HG02623 (cell line): Measurements from ENCODE around the gene KCNK4.

Source experiments
- ATAC-seq: cut with Tn5 transposase; IDR thresholded peaks from one replicate; pipeline ENCODE4 v1.9.1; 2021; ENCODE audit warnings: moderate library complexity; ENCODE audit not compliant: unreplicated experiment

The KCNK4 gene

GRCh38 chr11:64291262-64291751, at the start of gene KCNK4:
Gene KCNK4, plus strand, starts transcription at chr11:64291302. Its CDS starts 1,717 bp downstream, at chr11:64293019.
- no peak for ATAC-seq

- ATAC-seq, result peak; percentile 2
Observed at GRCh38 chr11:64241491-64242374, 49.4 kb upstream of the KCNK4 start.

- no peak for ATAC-seq
Observed at GRCh38 chr11:64243236-64243854, 47.8 kb upstream of the KCNK4 start.

- no peak for ATAC-seq
Observed at GRCh38 chr11:64244107-64244506, 47.0 kb upstream of the KCNK4 start.

GRCh38 chr11:64244966-64245365, 46.1 kb upstream of the KCNK4 start:
- no peak for ATAC-seq

- ATAC-seq, result no peak
Observed at GRCh38 chr11:64245401-64245796, 45.7 kb upstream of the KCNK4 start.

GRCh38 chr11:64245797-64246620, 45.1 kb upstream of the KCNK4 start:
- no peak for ATAC-seq

- ATAC-seq, result peak; percentile 3
Observed at GRCh38 chr11:64246621-64246870, 44.6 kb upstream of the KCNK4 start.

- ATAC-seq, result peak; percentile 29
Observed at GRCh38 chr11:64246871-64247728, 44.0 kb upstream of the KCNK4 start, which contains the start of gene PPP1R14B. Gene PPP1R14B, minus strand, starts transcription at chr11:64246943. Its CDS starts 270 bp downstream, at chr11:64246673.

- no peak for ATAC-seq
Observed at GRCh38 chr11:64247729-64248531, 43.2 kb upstream of the KCNK4 start.

GRCh38 chr11:64248578-64248977, 42.5 kb upstream of the KCNK4 start:
- ATAC-seq, result no peak

GRCh38 chr11:64249038-64249437, 42.1 kb upstream of the KCNK4 start:
- no peak for ATAC-seq

GRCh38 chr11:64249563-64250414, 41.3 kb upstream of the KCNK4 start:
- no peak for ATAC-seq

GRCh38 chr11:64250415-64251015, 40.6 kb upstream of the KCNK4 start:
- no peak for ATAC-seq

GRCh38 chr11:64251016-64251752, 39.9 kb upstream of the KCNK4 start, which contains the start of gene PLCB3:
Gene PLCB3, plus strand, starts transcription at chr11:64251530. Its CDS starts 120 bp downstream, at chr11:64251650.
- ATAC-seq, result peak; percentile 41

- ATAC-seq, result no peak
Observed at GRCh38 chr11:64251753-64252002, 39.4 kb upstream of the KCNK4 start.

GRCh38 chr11:64252003-64252872, 38.9 kb upstream of the KCNK4 start:
- ATAC-seq, result no peak
